ENCODE results near the gene ABCD2.

DNA sequence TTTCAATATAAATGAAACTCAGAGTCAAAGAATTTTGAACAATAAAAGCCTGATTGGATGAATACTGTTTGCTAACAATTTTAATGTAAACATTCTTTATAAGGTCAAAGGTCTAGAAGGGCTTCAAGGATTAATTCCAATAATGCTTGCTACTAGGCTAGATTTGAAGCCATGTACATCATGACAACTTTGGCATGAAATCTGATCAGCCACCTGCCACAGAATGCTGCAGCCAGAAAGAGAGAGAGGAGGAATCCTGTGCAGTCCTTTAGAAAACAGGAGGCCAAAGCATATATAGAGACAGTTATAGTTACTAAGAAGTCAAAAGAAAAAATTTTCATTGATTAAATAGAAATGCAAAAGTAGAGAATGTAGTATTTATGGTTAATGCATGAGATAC lies 47.1 kb downstream of the ABCD2 start:
- TF ChIP-seq POLR2A (IDR thresholded peaks at IDR 0.05; ENCODE audit: low read length): no peak
- no peak for TF ChIP-seq GATA1 (IDR thresholded peaks at IDR 0.05; ENCODE audit: low read depth, low read length)

Data from erythroblast (primary cell).